ENCODE data around the gene SYNE4. TPM values are rescaled to one million over a fixed set of nuclear protein-coding genes. Genes with fewer than 3 reads are reported as not detected.

SYNE4 gene
- total and polyA plus RNA-seq, 2 of the 13 experiments (the other 11 are each of a cell fraction or from before 2014, with no cell fraction given), result 13.7 to 23.0 TPM

DNA sequence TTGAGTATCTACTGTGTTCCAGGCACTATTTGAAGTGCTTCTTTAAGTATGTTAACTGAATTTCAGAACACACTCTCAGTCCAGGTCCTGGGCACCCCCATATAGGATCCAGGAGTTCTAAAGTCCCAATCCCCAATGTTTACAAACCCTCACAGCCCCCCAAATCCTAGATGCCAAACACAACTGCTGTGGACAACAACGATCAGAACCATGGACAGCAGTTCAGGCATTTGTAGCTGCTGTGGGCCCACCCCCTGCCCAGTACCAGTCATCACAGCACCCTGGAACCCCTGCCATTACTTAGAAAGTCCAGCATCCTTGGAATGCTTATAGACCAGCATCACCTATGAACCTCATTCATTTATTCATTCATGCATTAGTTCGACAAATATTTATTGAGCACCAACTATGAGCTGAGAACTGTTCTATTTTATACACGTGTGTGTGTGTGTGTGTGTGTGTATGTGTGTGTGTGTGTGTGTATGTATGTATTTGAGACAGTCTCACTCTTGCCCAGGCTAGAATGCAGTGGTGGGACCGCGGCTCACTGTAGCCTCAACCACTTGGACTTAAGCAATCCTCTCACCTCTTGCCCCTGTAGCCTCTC lies 32.9 kb downstream of the SYNE4 start (continued):
- TF ChIP-seq HMGXB3 (CRISPR knock-in tag; IDR thresholded peaks at IDR 0.05; ENCODE audit: borderline replicate concordance) (0 out of 2 replicates have a peak, but pooled peaks have one; percentile 45), ZNF672 (CRISPR knock-in tag; IDR thresholded peaks at IDR 0.05) (no peak), ZSCAN31 (CRISPR knock-in tag; IDR thresholded peaks at IDR 0.05; ENCODE audit: low read depth) (peak; percentile 33; the same call in 1 of the 2 replicates), GATAD2A (CRISPR knock-in tag; IDR thresholded peaks at IDR 0.05) (0 out of 2 replicates have a peak, but pooled peaks have one; percentile 13), SMARCC2 (IDR thresholded peaks at IDR 0.05) (no peak), ZNF772 (CRISPR knock-in tag; IDR thresholded peaks at IDR 0.05) (peak; percentile 56; the same call in 1 of the 2 replicates)

GRCh38 chr19:35973487-35973886 lies 35.1 kb downstream of the SYNE4 start:
- TF ChIP-seq REST (IDR thresholded peaks at IDR 0.05; ENCODE audit: borderline replicate concordance in 1 of 2, low read depth in 1 of 2, low read length in 2 of 2) (peak in 1 of 2 experiments; percentile 65), ZNF605 (CRISPR knock-in tag; IDR thresholded peaks at IDR 0.05) (no peak), ZEB1 (IDR thresholded peaks at IDR 0.05; ENCODE audit: insufficient replicate concordance, low read depth) (no peak), ONECUT2 (CRISPR knock-in tag; IDR thresholded peaks at IDR 0.05) (no peak), ZNF230 (CRISPR knock-in tag; IDR thresholded peaks at IDR 0.05) (no peak)
- H3K27ac ChIP-seq (ENCODE audit: extremely low read length, insufficient read depth, low read length), result no peak overlapping the region
- no peak overlapping the region for H2AFZ ChIP-seq (ENCODE audit: low read length)
- DNase-seq (ENCODE audit: low spot score), result no peak
- H3K4me2 ChIP-seq (ENCODE audit: low read depth, low read length), result no peak overlapping the region
- in situ Hi-C loops (cut with HindIII; ENCODE audit: extremely low pct_ligation_motif_present, low pct_unique_long_range_greater_than_20kb) (no loop called here), intact Hi-C loops (cut with micrococcal nuclease; ENCODE audit: unreplicated experiment) (no loop called here)
- ChIA-PET POLR2A (no interaction called here), CTCF (ENCODE audit: low intra/inter-chr PET ratio, low total read pairs) (no interaction called here)
- H3K4me1 ChIP-seq (ENCODE audit: insufficient read depth, low read length), result peaks cover 6% of the 10 kb centered on the region; the same call in 1 of the 2 replicates
- no peaks in the 10 kb centered on the region for H3K9me3 ChIP-seq (ENCODE audit: low read length)
- no peak for ATAC-seq
- H3K79me2 ChIP-seq (ENCODE audit: insufficient read depth, low read length), result no peaks in the 10 kb centered on the region
- FAIRE-seq, result no peak
- no peak overlapping the region for H3K9ac ChIP-seq (ENCODE audit: insufficient read depth, low read depth, low read length)
- no peaks in the 10 kb centered on the region for H3K36me3 ChIP-seq (replicated peaks in 1 of 2; ENCODE audit: control insufficient read depth in 1 of 2, insufficient read depth in 2 of 2, low read length in 2 of 2)
- H3K4me3 ChIP-seq (replicated peaks in 1 of 3; ENCODE audit: insufficient read depth in 1 of 3, low read depth in 2 of 3, low read length in 3 of 3), result no peak overlapping the region
- BruUV-seq (replicated peaks), result no TSS peak
- WGBS (ENCODE audit: low lambda C conversion rate), result 8% methylated on average over 2 of the region's 8 CpGs
- H4K20me1 ChIP-seq (ENCODE audit: insufficient read depth, low read length), result no peaks in the 10 kb centered on the region
- 0 out of 5 replicates have a peak, but pooled peaks cover 0 to 3% of the 10 kb centered on the region in 2 experiments for H3K27me3 ChIP-seq (ENCODE audit: control insufficient read depth in 1 of 2, insufficient read depth in 2 of 2, low read length in 2 of 2)

Measured in HepG2 (cell line).